OCI-LY7 (cell line): ENCODE data around the gene ADAMTS8. TPM values are rescaled to one million over a fixed set of nuclear protein-coding genes. Genes with fewer than 3 reads are reported as not detected.

Experiments
- BruUV-seq: library from RNA; stranded (reverse); fragments of 400-500 nt; replicated peaks from 2 replicates; lab custom pipeline; 2021; lab: Mats Ljungman, UMichigan
- CTCF ChIA-PET: fragments of 300-600 bp; sonication (Branson Sonifier 250); formaldehyde crosslinking; loops from one replicate; lab custom pipeline; 2022; ENCODE audit warnings: antibody characterized with exemption; ENCODE audit not compliant: unreplicated experiment; lab: Charles Lee
- POLR2A ChIA-PET: fragments of 300-600 bp; sonication (Branson Sonifier 250); formaldehyde crosslinking; loops from one replicate; lab custom pipeline; 2022; ENCODE audit warnings: antibody characterized with exemption; lab: Charles Lee
- DNase-seq: peaks from one replicate; pipeline ENCODE4 v3.0.0-alpha.2; 2015; ENCODE audit warnings: low spot score
- H2AFZ ChIP-seq: fragments of 200-600 bp; sonication (generic), shearing (Covaris generic); 2 replicates; pipeline ENCODE4 v1.6.1; 2014; ENCODE audit warnings: mild to moderate bottlenecking, antibody characterized with exemption, low read length, moderate library complexity
- H3K27ac ChIP-seq: fragments of 200-600 bp; sonication (generic); 2 replicates; pipeline ENCODE4 v1.5.1; 2014; ENCODE audit warnings: mixed run types, low read depth, mild to moderate bottlenecking, moderate library complexity, low read length, inconsistent platforms; ENCODE audit not compliant: poor library complexity, severe bottlenecking
- H3K36me3 ChIP-seq: fragments of 200-600 bp; sonication (generic); 2 replicates; pipeline ENCODE4 v1.6.1; 2014; ENCODE audit warnings: mild to moderate bottlenecking, antibody characterized with exemption, low read length, moderate library complexity, mixed read lengths; ENCODE audit not compliant: insufficient read depth
- H3K4me1 ChIP-seq: fragments of 200-600 bp; sonication (generic); 2 replicates; pipeline ENCODE4 v1.5.1; 2014; ENCODE audit warnings: mild to moderate bottlenecking, low read length; ENCODE audit not compliant: insufficient read depth, poor library complexity, severe bottlenecking
- H3K4me2 ChIP-seq: fragments of 200-600 bp; sonication (generic); 2 replicates; pipeline ENCODE4 v1.6.1; 2014; ENCODE audit warnings: mild to moderate bottlenecking, low read length
- H3K4me3 ChIP-seq: fragments of 200-600 bp; sonication (generic); 2 replicates; pipeline ENCODE4 v1.5.1; 2014; ENCODE audit warnings: mild to moderate bottlenecking, low read depth, low read length; ENCODE audit not compliant: poor library complexity, severe bottlenecking
- H3K79me2 ChIP-seq: fragments of 200-600 bp; sonication (generic); 2 replicates; pipeline ENCODE4 v1.6.1; 2016; ENCODE audit warnings: low read depth, mild to moderate bottlenecking, low read length, moderate library complexity, mixed read lengths; ENCODE audit not compliant: insufficient read depth
- H3K9me2 ChIP-seq: fragments of 200-600 bp; sonication (generic); 2 replicates; pipeline ENCODE4 v1.6.1; 2016; ENCODE audit warnings: mild to moderate bottlenecking, low read length, mixed read lengths; ENCODE audit not compliant: insufficient read depth
- H3K9me3 ChIP-seq: fragments of 200-600 bp; sonication (generic); 2 replicates; pipeline ENCODE4 v1.6.1; 2014; ENCODE audit warnings: mild to moderate bottlenecking, mixed run types, low read length, mixed read lengths
- H4K20me1 ChIP-seq: fragments of 200-600 bp; sonication (generic); 2 replicates; pipeline ENCODE4 v1.6.1; 2014; ENCODE audit warnings: mild to moderate bottlenecking, antibody characterized with exemption, low read length, moderate library complexity, mixed read lengths; ENCODE audit not compliant: insufficient read depth
- EZH2phosphoT487 ChIP-seq: fragments of 200-600 bp; sonication (generic); IDR thresholded peaks from 2 replicates; pipeline ENCODE4 v1.6.1; 2018; ENCODE audit warnings: low read depth, borderline replicate concordance, mild to moderate bottlenecking, mixed run types, antibody characterized with exemption, low read length, moderate library complexity, mixed read lengths
- intact Hi-C: fragments of 100-400 bp; cut with micrococcal nuclease; formaldehyde crosslinking; loops from one replicate; pipeline ENCODE4 v1.10.0; 2022; ENCODE audit not compliant: unreplicated experiment
- total RNA-seq, 2 experiments: library from RNA; depleted of rRNA in 1 of 2; stranded (reverse); fragments of >200 nt in 1 of 2; shearing (Covaris generic) in 1 of 2; gene quantifications; 2 replicates each; pipeline ENCODE4 v1.2.3, GENCODE V29; 2014 to 2022
- TF ChIP-seq, protein P1 (sequence below): fragments of 200-600 bp; sonication (generic); conservative IDR thresholded peaks from 2 replicates; pipeline ENCODE4 v1.5.1; 2014; ENCODE audit warnings: mild to moderate bottlenecking, antibody characterized with exemption, low read length, moderate library complexity, mixed read lengths

The ADAMTS8 gene
- total RNA-seq, 2 experiments from 2014 or later, result not detected

- intact Hi-C loops, result no loop called here
- TF ChIP-seq, protein P1, sequence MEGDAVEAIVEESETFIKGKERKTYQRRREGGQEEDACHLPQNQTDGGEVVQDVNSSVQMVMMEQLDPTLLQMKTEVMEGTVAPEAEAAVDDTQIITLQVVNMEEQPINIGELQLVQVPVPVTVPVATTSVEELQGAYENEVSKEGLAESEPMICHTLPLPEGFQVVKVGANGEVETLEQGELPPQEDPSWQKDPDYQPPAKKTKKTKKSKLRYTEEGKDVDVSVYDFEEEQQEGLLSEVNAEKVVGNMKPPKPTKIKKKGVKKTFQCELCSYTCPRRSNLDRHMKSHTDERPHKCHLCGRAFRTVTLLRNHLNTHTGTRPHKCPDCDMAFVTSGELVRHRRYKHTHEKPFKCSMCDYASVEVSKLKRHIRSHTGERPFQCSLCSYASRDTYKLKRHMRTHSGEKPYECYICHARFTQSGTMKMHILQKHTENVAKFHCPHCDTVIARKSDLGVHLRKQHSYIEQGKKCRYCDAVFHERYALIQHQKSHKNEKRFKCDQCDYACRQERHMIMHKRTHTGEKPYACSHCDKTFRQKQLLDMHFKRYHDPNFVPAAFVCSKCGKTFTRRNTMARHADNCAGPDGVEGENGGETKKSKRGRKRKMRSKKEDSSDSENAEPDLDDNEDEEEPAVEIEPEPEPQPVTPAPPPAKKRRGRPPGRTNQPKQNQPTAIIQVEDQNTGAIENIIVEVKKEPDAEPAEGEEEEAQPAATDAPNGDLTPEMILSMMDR, result no peak
- no peak for TF ChIP-seq EZH2phosphoT487
- H3K36me3 ChIP-seq, result no peaks in the 10 kb centered on the region
- H3K9me2 ChIP-seq, result no peaks in the 10 kb centered on the region
- DNase-seq, result no peak
- no peak overlapping the region for H3K27ac ChIP-seq
- H3K4me3 ChIP-seq, result no peak overlapping the region
- no TSS peak for BruUV-seq
- no peak overlapping the region for H3K4me2 ChIP-seq
- POLR2A ChIA-PET, result interaction anchor here (0.7 to 1.1 kb wide), 5 partner anchors 13 to 1807 kb away, joined by 3 to 5 read pairs (median 4); no protein-coding TSS in a partner anchor
- no peaks in the 10 kb centered on the region for H3K9me3 ChIP-seq
- H4K20me1 ChIP-seq, result no peaks in the 10 kb centered on the region
- no peaks in the 10 kb centered on the region for H3K4me1 ChIP-seq
- H2AFZ ChIP-seq, result no peak overlapping the region
- CTCF ChIA-PET, result no interaction called here
- H3K79me2 ChIP-seq, result no peaks in the 10 kb centered on the region
These were observed 24.5 kb upstream of the ADAMTS8 start for GRCh38 chr11:130452940-130453339.

GRCh38 chr11:130452176-130452575 is 23.8 kb upstream of the ADAMTS8 start:
- no peaks in the 10 kb centered on the region for H3K36me3 ChIP-seq
- H4K20me1 ChIP-seq, result no peaks in the 10 kb centered on the region
- H3K9me3 ChIP-seq, result no peaks in the 10 kb centered on the region

More at GRCh38 chr11:130452176-130452575, 23.8 kb upstream of the ADAMTS8 start:
- TF ChIP-seq EZH2phosphoT487, result no peak
- TF ChIP-seq, protein P1, result no peak
- H2AFZ ChIP-seq, result no peak overlapping the region
- H3K4me3 ChIP-seq, result no peak overlapping the region
- ChIA-PET POLR2A (interaction anchor here (0.7 kb wide), 1 partner anchor 1512 kb away, joined by 5 read pairs; no protein-coding TSS in a partner anchor), CTCF (no interaction called here)
- no peaks in the 10 kb centered on the region for H3K4me1 ChIP-seq
- H3K79me2 ChIP-seq, result no peaks in the 10 kb centered on the region
- no peak overlapping the region for H3K4me2 ChIP-seq
- no peak overlapping the region for H3K27ac ChIP-seq
- no peak for DNase-seq
- H3K9me2 ChIP-seq, result no peaks in the 10 kb centered on the region
- no TSS peak for BruUV-seq
- intact Hi-C loops, result no loop called here
